ENCODE results near the gene TDRD1. TPM values are rescaled to one million over a fixed set of nuclear protein-coding genes. Genes with fewer than 3 reads are reported as not detected.
A peak's percentile ranks its signal among the peaks of the same experiment; 100 is the strongest.

The TDRD1 gene
- total RNA-seq, 1 experiment from 2014 or later, result not detected

DNA sequence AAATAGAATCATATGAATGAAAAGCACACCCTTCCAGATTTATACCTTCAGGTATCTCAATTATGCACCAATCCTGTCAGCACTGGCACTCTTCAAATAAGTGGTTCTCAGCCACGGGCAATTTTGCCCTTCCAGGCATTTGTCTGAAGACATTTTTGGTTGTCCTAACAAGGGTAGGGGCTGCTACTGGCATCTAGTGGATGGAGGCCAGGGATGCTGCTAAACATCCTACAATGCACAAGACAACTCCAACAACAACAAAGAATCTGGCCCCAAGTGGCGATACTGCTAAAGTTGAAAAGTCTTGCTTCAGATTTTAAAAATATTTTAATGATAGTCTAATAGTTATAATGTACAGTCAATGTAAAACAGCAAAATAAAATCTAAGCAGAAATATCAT, 21.2 kb upstream of the TDRD1 start:
- intact Hi-C loops (cut with micrococcal nuclease), result no loop called here
- no peaks in the 10 kb centered on the region for H3K4me1 ChIP-seq (ENCODE audit: control insufficient read depth in 1 of 2, insufficient read depth in 2 of 2, low read length in 2 of 2)
- no peak overlapping the region for H3K4me3 ChIP-seq (replicated peaks in 1 of 2; ENCODE audit: low read depth in 1 of 2, low read length in 2 of 2)
- H3K27me3 ChIP-seq (ENCODE audit: insufficient read depth, low read length), result no peaks in the 10 kb centered on the region
- RAD21 ChIA-PET (ENCODE audit: low non-redundant PET in 1 of 2, low total read pairs in 2 of 2, uncharacterized antibody in 2 of 2, unreplicated experiment in 2 of 2), result no interaction called here
- peak; percentile 65; the same call in 1 of the 2 replicates for ATAC-seq
- POLR2A ChIA-PET, result no interaction called here
- no TSS peak for BruUV-seq (replicated peaks)
- TF ChIP-seq RAD21 (IDR thresholded peaks at IDR 0.05; ENCODE audit: low read depth) (no peak), ZBTB33 (IDR thresholded peaks at IDR 0.05; ENCODE audit: extremely low read depth, insufficient replicate concordance, low read length) (no peak)
- TF ChIP-seq, protein P1, sequence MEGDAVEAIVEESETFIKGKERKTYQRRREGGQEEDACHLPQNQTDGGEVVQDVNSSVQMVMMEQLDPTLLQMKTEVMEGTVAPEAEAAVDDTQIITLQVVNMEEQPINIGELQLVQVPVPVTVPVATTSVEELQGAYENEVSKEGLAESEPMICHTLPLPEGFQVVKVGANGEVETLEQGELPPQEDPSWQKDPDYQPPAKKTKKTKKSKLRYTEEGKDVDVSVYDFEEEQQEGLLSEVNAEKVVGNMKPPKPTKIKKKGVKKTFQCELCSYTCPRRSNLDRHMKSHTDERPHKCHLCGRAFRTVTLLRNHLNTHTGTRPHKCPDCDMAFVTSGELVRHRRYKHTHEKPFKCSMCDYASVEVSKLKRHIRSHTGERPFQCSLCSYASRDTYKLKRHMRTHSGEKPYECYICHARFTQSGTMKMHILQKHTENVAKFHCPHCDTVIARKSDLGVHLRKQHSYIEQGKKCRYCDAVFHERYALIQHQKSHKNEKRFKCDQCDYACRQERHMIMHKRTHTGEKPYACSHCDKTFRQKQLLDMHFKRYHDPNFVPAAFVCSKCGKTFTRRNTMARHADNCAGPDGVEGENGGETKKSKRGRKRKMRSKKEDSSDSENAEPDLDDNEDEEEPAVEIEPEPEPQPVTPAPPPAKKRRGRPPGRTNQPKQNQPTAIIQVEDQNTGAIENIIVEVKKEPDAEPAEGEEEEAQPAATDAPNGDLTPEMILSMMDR (IDR thresholded peaks at IDR 0.05 in 2 of 3, conservative IDR thresholded peaks at IDR 0.05 in 1 of 3; ENCODE audit: borderline replicate concordance in 1 of 3, insufficient read depth in 1 of 3, low read depth in 2 of 3, low read length in 2 of 3), result peak in 2 of 3 experiments; percentile 35 to 50; a peak in 3 of 6 replicates
- no peaks in the 10 kb centered on the region for H3K79me2 ChIP-seq (ENCODE audit: insufficient read depth, low read length)
- no peak overlapping the region for H3K4me2 ChIP-seq (ENCODE audit: low read length)
- no peaks in the 10 kb centered on the region for H3K9me3 ChIP-seq (ENCODE audit: control insufficient read depth in 1 of 2, insufficient read depth in 1 of 2, low read depth in 1 of 2, low read length in 2 of 2)
- H4K20me1 ChIP-seq (ENCODE audit: insufficient read depth), result no peaks in the 10 kb centered on the region
- no peak overlapping the region for H3K27ac ChIP-seq (ENCODE audit: low read depth, low read length)
- DNase-seq (ENCODE audit: low read depth, low spot score), result no peak
- CTCF ChIA-PET, result interaction anchor here (1.2 to 1.5 kb wide), 2 partner anchors 11 to 146 kb away, joined by 3 to 4 read pairs; no protein-coding TSS in a partner anchor
- H3K36me3 ChIP-seq (ENCODE audit: control insufficient read depth in 1 of 2, insufficient read depth in 2 of 2, low read length in 2 of 2), result no peaks in the 10 kb centered on the region
- no peaks in the 10 kb centered on the region for H3K9me2 ChIP-seq (ENCODE audit: insufficient read depth)
- H2AFZ ChIP-seq (ENCODE audit: low read depth, low read length, poor library complexity, severe bottlenecking), result no peak overlapping the region
- H3K9ac ChIP-seq (ENCODE audit: low read length), result no peak overlapping the region

- ChIA-PET POLR2A (no interaction called here), RAD21 (ENCODE audit: low non-redundant PET in 1 of 2, low total read pairs in 2 of 2, uncharacterized antibody in 2 of 2, unreplicated experiment in 2 of 2) (no interaction called here), CTCF (interaction anchor here (0.8 kb wide), 1 partner anchor 296 kb away, joined by 3 read pairs; no protein-coding TSS in a partner anchor)
- no peak overlapping the region for H3K4me2 ChIP-seq (ENCODE audit: low read length)
- peaks cover 10% of the 10 kb centered on the region; the same call in 1 of the 2 replicates for H3K79me2 ChIP-seq (ENCODE audit: insufficient read depth, low read length)
- H3K9ac ChIP-seq (ENCODE audit: low read length), result no peak overlapping the region
- ATAC-seq (no peak), DNase-seq (ENCODE audit: low read depth, low spot score) (no peak)
- no peak overlapping the region for H2AFZ ChIP-seq (ENCODE audit: low read depth, low read length, poor library complexity, severe bottlenecking)
- BruUV-seq (replicated peaks), result no TSS peak
- no peaks in the 10 kb centered on the region for H3K27me3 ChIP-seq (ENCODE audit: insufficient read depth, low read length)
- peaks cover 0 to 5% of the 10 kb centered on the region in 2 experiments; a peak in 2 of 4 replicates for H3K4me1 ChIP-seq (ENCODE audit: control insufficient read depth in 1 of 2, insufficient read depth in 2 of 2, low read length in 2 of 2)
- H3K9me2 ChIP-seq (ENCODE audit: insufficient read depth), result no peaks in the 10 kb centered on the region
- TF ChIP-seq FOSL1 (IDR thresholded peaks at IDR 0.05; ENCODE audit: low read depth) (no peak), POLR2AphosphoS5 (IDR thresholded peaks at IDR 0.05; ENCODE audit: low read depth, low read length) (no peak)
- H3K9me3 ChIP-seq (ENCODE audit: control insufficient read depth in 1 of 2, insufficient read depth in 1 of 2, low read depth in 1 of 2, low read length in 2 of 2), result peaks cover 0 to 2% of the 10 kb centered on the region in 2 experiments; a peak in 1 of 4 replicates
- no peaks in the 10 kb centered on the region for H4K20me1 ChIP-seq (ENCODE audit: insufficient read depth)
- H3K27ac ChIP-seq (ENCODE audit: low read depth, low read length), result no peak overlapping the region
- intact Hi-C loops (cut with micrococcal nuclease), result no loop called here
- H3K36me3 ChIP-seq (ENCODE audit: control insufficient read depth in 1 of 2, insufficient read depth in 2 of 2, low read length in 2 of 2), result no peaks in the 10 kb centered on the region
- no peak overlapping the region for H3K4me3 ChIP-seq (replicated peaks in 1 of 2; ENCODE audit: low read depth in 1 of 2, low read length in 2 of 2)
Observed at GRCh38 chr10:114163062-114163461, 16.1 kb upstream of the TDRD1 start.

All from HCT116 (cell line).